WTC11 (cell line): ENCODE measurements around the gene SH3D19.

ENCODE experiments used
- ATF1 ChIP-seq: sonication (generic); formaldehyde crosslinking; IDR thresholded peaks from 2 replicates; pipeline ENCODE4 v1.8.1; 2023; ENCODE audit warnings: mild to moderate bottlenecking, moderate library complexity, missing genetic modification reagents
- ATF3 ChIP-seq: sonication (generic); formaldehyde crosslinking; conservative IDR thresholded peaks from 2 replicates; pipeline ENCODE4 v1.8.1; 2022; ENCODE audit warnings: mild to moderate bottlenecking, missing genetic modification reagents
- CREB1 ChIP-seq: sonication (generic); formaldehyde crosslinking; IDR thresholded peaks from 2 replicates; pipeline ENCODE4 v1.8.0; 2023; ENCODE audit warnings: mild to moderate bottlenecking, missing genetic modification reagents
- SP1 ChIP-seq: sonication (generic); formaldehyde crosslinking; conservative IDR thresholded peaks from 2 replicates; pipeline ENCODE4 v1.8.1; 2022; ENCODE audit warnings: missing genetic modification reagents
- TEAD1 ChIP-seq: sonication (generic); formaldehyde crosslinking; IDR thresholded peaks from 2 replicates; pipeline ENCODE4 v1.8.0; 2022; ENCODE audit warnings: mild to moderate bottlenecking, missing genetic modification reagents
- ZNF232 ChIP-seq: sonication (generic); formaldehyde crosslinking; IDR thresholded peaks from 2 replicates; pipeline ENCODE4 v1.8.0; 2022; ENCODE audit warnings: mild to moderate bottlenecking, missing genetic modification reagents
- ZNF281 ChIP-seq: sonication (generic); formaldehyde crosslinking; IDR thresholded peaks from 2 replicates; pipeline ENCODE4 v1.8.0; 2023; ENCODE audit warnings: mild to moderate bottlenecking, missing genetic modification reagents
- TF ChIP-seq, protein P1 (sequence below): fragments of 200-600 bp; IDR thresholded peaks from 2 replicates; pipeline ENCODE4 v1.8.0; 2022; ENCODE audit warnings: antibody characterized with exemption

DNA sequence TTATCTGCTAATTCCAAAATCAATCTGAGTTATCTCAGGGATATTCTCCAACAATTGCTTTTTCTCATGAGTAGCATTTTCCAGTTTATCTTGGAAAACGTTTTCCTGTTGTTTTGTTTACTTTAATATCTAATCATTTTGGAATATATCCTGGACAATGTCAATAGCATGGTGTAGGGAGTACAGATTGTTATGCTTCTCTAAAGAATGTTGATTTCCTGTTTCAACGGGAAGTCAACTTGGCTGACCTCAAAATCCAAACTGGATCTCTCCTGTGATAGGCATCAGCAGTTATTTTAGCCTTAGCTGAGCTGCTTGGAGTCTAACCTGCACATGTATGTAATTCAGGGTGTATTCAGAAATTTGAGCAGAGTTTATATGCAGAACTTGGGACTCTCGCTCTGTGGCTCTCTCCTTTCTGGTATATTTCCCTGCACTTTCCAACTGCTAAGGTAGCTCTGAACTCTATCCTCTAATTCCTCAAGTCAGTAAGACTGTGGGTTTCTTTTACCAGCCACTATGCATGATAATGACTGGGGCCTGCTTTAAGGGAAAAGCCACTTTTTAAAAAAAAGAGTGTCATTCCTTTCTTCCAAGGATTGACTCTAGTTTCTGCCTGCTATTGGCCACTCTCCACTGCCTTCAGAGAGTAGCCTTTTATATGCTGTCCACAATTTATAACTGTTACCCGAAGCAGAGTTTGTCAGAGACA, 40.7 kb downstream of the SH3D19 start:
- TF ChIP-seq, protein P1, sequence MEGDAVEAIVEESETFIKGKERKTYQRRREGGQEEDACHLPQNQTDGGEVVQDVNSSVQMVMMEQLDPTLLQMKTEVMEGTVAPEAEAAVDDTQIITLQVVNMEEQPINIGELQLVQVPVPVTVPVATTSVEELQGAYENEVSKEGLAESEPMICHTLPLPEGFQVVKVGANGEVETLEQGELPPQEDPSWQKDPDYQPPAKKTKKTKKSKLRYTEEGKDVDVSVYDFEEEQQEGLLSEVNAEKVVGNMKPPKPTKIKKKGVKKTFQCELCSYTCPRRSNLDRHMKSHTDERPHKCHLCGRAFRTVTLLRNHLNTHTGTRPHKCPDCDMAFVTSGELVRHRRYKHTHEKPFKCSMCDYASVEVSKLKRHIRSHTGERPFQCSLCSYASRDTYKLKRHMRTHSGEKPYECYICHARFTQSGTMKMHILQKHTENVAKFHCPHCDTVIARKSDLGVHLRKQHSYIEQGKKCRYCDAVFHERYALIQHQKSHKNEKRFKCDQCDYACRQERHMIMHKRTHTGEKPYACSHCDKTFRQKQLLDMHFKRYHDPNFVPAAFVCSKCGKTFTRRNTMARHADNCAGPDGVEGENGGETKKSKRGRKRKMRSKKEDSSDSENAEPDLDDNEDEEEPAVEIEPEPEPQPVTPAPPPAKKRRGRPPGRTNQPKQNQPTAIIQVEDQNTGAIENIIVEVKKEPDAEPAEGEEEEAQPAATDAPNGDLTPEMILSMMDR: no peak
- TF ChIP-seq TEAD1 (CRISPR knock-in tag) (no peak), CREB1 (CRISPR knock-in tag) (no peak), ATF3 (CRISPR knock-in tag) (no peak), ZNF281 (no peak), ATF1 (CRISPR knock-in tag) (no peak), ZNF232 (CRISPR knock-in tag) (no peak), SP1 (CRISPR knock-in tag) (no peak)
